ENCODE data around the gene LMTK3.

DNA sequence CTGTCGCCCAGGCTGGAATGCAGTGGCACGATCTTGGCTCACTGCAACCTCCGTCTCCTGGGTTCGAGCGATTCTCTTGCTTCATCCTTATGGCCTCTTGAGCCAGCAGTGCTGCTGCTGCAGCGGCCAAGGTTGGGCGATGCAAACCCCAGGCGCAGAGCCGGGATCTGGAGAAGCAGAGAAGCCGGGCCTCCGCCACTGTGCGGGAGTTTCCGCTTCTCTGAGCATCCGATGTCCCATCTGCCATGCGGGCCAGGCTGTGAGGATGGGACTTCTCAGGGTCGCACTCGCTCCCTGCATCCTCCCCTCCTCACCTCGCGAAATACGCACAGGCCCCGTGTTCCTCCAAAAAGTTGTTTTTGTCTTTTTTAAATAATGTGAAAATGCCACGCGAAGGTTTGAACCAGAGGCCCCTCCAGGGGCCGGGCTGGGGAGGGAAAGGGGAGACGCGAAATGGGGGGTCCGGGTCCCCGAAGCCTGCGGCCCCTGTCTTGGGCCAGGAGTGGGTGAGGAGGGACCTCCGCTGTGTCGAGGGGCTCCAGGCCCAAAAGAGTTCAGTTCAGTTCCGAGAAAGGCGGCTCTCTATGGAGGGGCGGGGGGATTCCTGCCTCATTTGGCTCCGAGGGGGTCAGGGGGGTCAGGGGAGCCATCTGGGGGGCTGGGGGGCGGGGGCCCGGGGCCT lies 26.6 kb downstream of the LMTK3 start:
- TF ChIP-seq, protein P1, sequence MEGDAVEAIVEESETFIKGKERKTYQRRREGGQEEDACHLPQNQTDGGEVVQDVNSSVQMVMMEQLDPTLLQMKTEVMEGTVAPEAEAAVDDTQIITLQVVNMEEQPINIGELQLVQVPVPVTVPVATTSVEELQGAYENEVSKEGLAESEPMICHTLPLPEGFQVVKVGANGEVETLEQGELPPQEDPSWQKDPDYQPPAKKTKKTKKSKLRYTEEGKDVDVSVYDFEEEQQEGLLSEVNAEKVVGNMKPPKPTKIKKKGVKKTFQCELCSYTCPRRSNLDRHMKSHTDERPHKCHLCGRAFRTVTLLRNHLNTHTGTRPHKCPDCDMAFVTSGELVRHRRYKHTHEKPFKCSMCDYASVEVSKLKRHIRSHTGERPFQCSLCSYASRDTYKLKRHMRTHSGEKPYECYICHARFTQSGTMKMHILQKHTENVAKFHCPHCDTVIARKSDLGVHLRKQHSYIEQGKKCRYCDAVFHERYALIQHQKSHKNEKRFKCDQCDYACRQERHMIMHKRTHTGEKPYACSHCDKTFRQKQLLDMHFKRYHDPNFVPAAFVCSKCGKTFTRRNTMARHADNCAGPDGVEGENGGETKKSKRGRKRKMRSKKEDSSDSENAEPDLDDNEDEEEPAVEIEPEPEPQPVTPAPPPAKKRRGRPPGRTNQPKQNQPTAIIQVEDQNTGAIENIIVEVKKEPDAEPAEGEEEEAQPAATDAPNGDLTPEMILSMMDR (IDR thresholded peaks at IDR 0.05; ENCODE audit: insufficient read depth, low read length): no peak
- no peak for TF ChIP-seq POLR2AphosphoS5 (IDR thresholded peaks at IDR 0.05; ENCODE audit: low read depth)
- no peak for TF ChIP-seq GABPA (IDR thresholded peaks at IDR 0.05; ENCODE audit: low read depth)
- TF ChIP-seq, protein P2, sequence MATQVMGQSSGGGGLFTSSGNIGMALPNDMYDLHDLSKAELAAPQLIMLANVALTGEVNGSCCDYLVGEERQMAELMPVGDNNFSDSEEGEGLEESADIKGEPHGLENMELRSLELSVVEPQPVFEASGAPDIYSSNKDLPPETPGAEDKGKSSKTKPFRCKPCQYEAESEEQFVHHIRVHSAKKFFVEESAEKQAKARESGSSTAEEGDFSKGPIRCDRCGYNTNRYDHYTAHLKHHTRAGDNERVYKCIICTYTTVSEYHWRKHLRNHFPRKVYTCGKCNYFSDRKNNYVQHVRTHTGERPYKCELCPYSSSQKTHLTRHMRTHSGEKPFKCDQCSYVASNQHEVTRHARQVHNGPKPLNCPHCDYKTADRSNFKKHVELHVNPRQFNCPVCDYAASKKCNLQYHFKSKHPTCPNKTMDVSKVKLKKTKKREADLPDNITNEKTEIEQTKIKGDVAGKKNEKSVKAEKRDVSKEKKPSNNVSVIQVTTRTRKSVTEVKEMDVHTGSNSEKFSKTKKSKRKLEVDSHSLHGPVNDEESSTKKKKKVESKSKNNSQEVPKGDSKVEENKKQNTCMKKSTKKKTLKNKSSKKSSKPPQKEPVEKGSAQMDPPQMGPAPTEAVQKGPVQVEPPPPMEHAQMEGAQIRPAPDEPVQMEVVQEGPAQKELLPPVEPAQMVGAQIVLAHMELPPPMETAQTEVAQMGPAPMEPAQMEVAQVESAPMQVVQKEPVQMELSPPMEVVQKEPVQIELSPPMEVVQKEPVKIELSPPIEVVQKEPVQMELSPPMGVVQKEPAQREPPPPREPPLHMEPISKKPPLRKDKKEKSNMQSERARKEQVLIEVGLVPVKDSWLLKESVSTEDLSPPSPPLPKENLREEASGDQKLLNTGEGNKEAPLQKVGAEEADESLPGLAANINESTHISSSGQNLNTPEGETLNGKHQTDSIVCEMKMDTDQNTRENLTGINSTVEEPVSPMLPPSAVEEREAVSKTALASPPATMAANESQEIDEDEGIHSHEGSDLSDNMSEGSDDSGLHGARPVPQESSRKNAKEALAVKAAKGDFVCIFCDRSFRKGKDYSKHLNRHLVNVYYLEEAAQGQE (IDR thresholded peaks at IDR 0.05; ENCODE audit: insufficient replicate concordance, low read depth): no peak
- TF ChIP-seq SPI1 (IDR thresholded peaks at IDR 0.05; ENCODE audit: borderline replicate concordance, low read depth): no peak
